GM12873 (cell line): ENCODE data around the gene KTN1.

Experiments
- CTCF ChIP-seq: IDR thresholded peaks from 2 replicates; pipeline ENCODE4 v1.5.1; 2012; ENCODE audit warnings: low read depth, mild to moderate bottlenecking, moderate library complexity, low read length, control low read depth; ENCODE audit not compliant: insufficient read depth; ENCODE audit errors: missing control alignments

Gene KTN1

DNA sequence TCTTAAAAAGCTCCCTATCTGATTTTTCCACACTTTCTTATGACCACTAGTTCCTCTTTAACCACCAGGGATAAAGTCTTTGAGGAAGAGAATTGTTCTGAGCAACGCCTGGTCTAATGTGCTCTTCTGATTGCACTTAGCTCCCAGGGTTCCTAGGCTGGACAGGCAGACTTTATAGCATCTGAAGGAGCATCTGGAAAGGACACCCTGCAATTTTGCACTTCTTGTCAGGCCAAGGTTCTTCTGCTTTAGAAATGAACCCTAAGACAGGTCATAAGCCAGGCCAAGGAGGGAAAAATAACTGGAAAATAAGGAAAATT, 126.3 kb downstream of the KTN1 start:
- no peak for TF ChIP-seq CTCF

- no peak for TF ChIP-seq CTCF
Measured at GRCh38 chr14:55706893-55707292, 126.9 kb downstream of the KTN1 start.

GRCh38 chr14:55707365-55707804, 127.4 kb downstream of the KTN1 start:
- TF ChIP-seq CTCF = peak; percentile 32

DNA sequence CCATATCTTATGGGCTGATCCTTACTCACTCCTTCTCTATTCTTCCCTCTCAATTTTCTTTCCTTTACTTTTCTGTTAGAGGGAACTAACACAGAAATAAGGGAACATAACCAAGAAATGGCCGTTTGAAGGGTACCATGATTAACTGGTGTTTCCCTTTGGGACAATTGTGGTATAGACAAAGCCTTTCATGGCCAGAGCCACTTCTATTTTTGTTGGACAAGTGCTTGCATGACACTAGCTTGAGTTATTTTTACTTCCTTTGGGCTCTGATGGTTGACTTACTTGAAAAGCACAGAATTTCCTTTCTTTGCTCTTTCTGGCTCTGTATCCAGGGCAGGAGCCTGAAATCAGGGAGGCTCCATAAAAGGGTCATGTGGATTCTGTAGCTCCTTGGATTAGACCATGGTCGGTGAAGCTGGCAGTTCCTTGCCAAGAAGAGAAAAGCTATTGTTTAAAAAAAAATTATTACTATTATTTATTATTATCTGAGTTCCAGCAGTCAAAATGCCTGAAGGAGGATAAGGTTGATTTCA, 130.6 kb downstream of the KTN1 start:
- TF ChIP-seq CTCF = no peak

- no peak for TF ChIP-seq CTCF
Measured at GRCh38 chr14:55711175-55711811, 131.3 kb downstream of the KTN1 start.

GRCh38 chr14:55712491-55712890, 132.5 kb downstream of the KTN1 start:
- no peak for TF ChIP-seq CTCF

- no peak for TF ChIP-seq CTCF
Measured at GRCh38 chr14:55713486-55713885, 133.5 kb downstream of the KTN1 start.

DNA sequence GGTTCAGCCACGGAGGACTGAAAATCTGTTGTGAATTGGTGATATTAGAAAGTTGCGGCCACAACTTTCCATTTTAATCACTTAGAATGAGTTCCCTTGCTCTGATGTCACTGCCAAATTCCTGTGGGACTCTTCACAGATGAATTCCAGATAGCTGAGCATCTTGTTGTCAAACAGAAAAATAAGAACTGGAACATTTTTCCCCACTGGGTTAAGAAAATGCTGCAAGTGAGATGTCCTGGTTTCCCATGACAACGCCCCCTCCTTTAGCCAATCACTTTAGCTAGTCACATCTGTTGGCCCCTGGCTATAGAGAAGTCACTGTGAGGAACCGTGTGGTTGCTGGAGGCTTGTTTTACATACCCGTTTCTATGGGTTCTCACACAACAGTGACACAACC, 135.9 kb downstream of the KTN1 start:
- TF ChIP-seq CTCF = no peak
